ENCODE results near the gene PPP1CA. TPM values are rescaled to one million over a fixed set of nuclear protein-coding genes. Genes with fewer than 3 reads are reported as not detected.

Gene PPP1CA
- total and polyA plus RNA-seq, 2 donors (not counting 1 experiment from before 2014, with no cell fraction given): 104 to 135 TPM

GRCh38 chr11:67376063-67376820 lies 25.4 kb downstream of the PPP1CA start:
- H3K36me3 ChIP-seq (ENCODE audit: control insufficient read depth, insufficient read depth, low read length): no peaks in the 10 kb centered on the region
- no peaks in the 10 kb centered on the region for H4K20me1 ChIP-seq (ENCODE audit: control insufficient read depth, extremely low read depth, insufficient read depth, low read length)
- DNase-seq (ENCODE audit: low read depth in 2 of 2): no peak
- H3K4me3 ChIP-seq (replicated peaks in 1 of 4; ENCODE audit: control extremely low read depth in 1 of 4, insufficient read depth in 1 of 4, low read depth in 3 of 4, low read length in 4 of 4): no peak overlapping the region
- no peak overlapping the region for H3K4me2 ChIP-seq (ENCODE audit: extremely low read depth, insufficient read depth, low read length)
- H2AFZ ChIP-seq (ENCODE audit: low read length): no peak overlapping the region
- TF ChIP-seq EZH2 (IDR thresholded peaks at IDR 0.05; ENCODE audit: low read length, missing control alignments): no peak
- peaks cover 28% of the 10 kb centered on the region for H3K4me1 ChIP-seq (ENCODE audit: control insufficient read depth, extremely low read depth, insufficient read depth, low read length)
- H3K9ac ChIP-seq (ENCODE audit: insufficient read depth, low read length): no peak overlapping the region
- H3K27ac ChIP-seq (ENCODE audit: insufficient read depth, low read length): no peak overlapping the region
- peaks cover 10% of the 10 kb centered on the region for H3K79me2 ChIP-seq (ENCODE audit: control insufficient read depth, insufficient read depth, low read length)
- no peaks in the 10 kb centered on the region for H3K9me3 ChIP-seq (ENCODE audit: control insufficient read depth, insufficient read depth, low read depth, low read length)
- H3K27me3 ChIP-seq (ENCODE audit: control insufficient read depth, insufficient read depth, low read length): no peaks in the 10 kb centered on the region

GRCh38 chr11:67375320-67376055 lies 26.2 kb downstream of the PPP1CA start:
- Histone ChIP-seq H3K27ac (ENCODE audit: insufficient read depth, low read length) (no peak overlapping the region), H3K9ac (ENCODE audit: insufficient read depth, low read length) (no peak overlapping the region), H3K36me3 (ENCODE audit: control insufficient read depth, insufficient read depth, low read length) (no peaks in the 10 kb centered on the region), H3K4me3 (replicated peaks in 1 of 4; ENCODE audit: control extremely low read depth in 1 of 4, insufficient read depth in 1 of 4, low read depth in 3 of 4, low read length in 4 of 4) (no peak overlapping the region), H3K27me3 (ENCODE audit: control insufficient read depth, insufficient read depth, low read length) (no peaks in the 10 kb centered on the region), H4K20me1 (ENCODE audit: control insufficient read depth, extremely low read depth, insufficient read depth, low read length) (no peaks in the 10 kb centered on the region), H3K9me3 (ENCODE audit: control insufficient read depth, insufficient read depth, low read depth, low read length) (no peaks in the 10 kb centered on the region), H3K79me2 (ENCODE audit: control insufficient read depth, insufficient read depth, low read length) (peaks cover 18% of the 10 kb centered on the region), H3K4me2 (ENCODE audit: extremely low read depth, insufficient read depth, low read length) (no peak overlapping the region), H2AFZ (ENCODE audit: low read length) (no peak overlapping the region), H3K4me1 (ENCODE audit: control insufficient read depth, extremely low read depth, insufficient read depth, low read length) (peaks cover 36% of the 10 kb centered on the region)
- no peak for TF ChIP-seq CTCF (conservative IDR thresholded peaks at IDR 0.05 in 1 of 2, IDR thresholded peaks at IDR 0.05 in 1 of 2; ENCODE audit: low read depth in 1 of 2, low read length in 2 of 2)
- DNase-seq (ENCODE audit: low read depth in 2 of 2): no peak

DNA sequence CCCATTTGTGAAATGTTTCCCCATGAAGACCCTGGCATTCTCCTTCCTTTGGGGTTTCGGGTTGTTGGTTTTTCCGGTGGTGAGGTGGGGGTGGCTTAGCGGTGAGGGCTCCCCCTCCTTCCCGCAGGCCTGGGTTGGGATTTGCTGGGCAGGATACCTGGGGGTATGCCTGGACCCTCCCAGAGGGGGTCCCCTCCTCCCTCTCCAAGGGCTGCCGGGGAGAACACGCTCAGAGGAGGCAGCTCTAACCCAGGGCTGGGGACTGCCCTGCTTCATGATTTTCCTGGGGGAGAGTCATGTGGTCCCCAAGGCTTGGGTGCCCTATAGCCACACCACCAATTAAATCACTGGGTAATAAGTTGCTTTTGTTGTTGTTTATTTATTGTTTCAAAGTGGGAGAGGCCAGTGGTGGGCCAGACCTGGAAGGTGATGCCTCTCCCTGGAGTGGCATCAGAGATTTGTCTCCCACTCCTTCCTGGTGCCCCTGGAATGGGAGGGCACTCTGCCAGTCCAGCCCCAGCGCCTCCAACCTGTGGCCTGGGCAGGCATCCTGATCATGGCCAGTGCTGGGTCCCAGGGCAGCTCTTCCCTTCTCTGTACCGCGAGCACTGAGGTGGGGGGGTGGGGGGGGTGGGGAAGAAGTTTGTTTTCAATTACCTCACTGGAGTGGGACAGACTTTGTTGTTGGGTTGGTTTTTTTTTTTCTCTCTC lies 26.9 kb downstream of the PPP1CA start:
- Histone ChIP-seq H4K20me1 (ENCODE audit: control insufficient read depth, extremely low read depth, insufficient read depth, low read length) (no peaks in the 10 kb centered on the region), H3K4me2 (ENCODE audit: extremely low read depth, insufficient read depth, low read length) (peak overlapping the region; percentile 55), H3K9ac (ENCODE audit: insufficient read depth, low read length) (peak overlapping the region; percentile 54), H3K4me1 (ENCODE audit: control insufficient read depth, extremely low read depth, insufficient read depth, low read length) (peaks cover 40% of the 10 kb centered on the region), H3K9me3 (ENCODE audit: control insufficient read depth, insufficient read depth, low read depth, low read length) (no peaks in the 10 kb centered on the region), H3K4me3 (replicated peaks in 1 of 4; ENCODE audit: control extremely low read depth in 1 of 4, insufficient read depth in 1 of 4, low read depth in 3 of 4, low read length in 4 of 4) (peak overlapping the region in 2 of 4 experiments; percentile 35 to 74), H3K36me3 (ENCODE audit: control insufficient read depth, insufficient read depth, low read length) (no peaks in the 10 kb centered on the region), H2AFZ (ENCODE audit: low read length) (no peak overlapping the region), H3K27ac (ENCODE audit: insufficient read depth, low read length) (peak overlapping the region; percentile 97), H3K79me2 (ENCODE audit: control insufficient read depth, insufficient read depth, low read length) (peaks cover 21% of the 10 kb centered on the region), H3K27me3 (ENCODE audit: control insufficient read depth, insufficient read depth, low read length) (no peaks in the 10 kb centered on the region)
- DNase-seq (ENCODE audit: low read depth in 2 of 2): peak in 1 of 2 donors; percentile 44
- TF ChIP-seq EZH2 (IDR thresholded peaks at IDR 0.05; ENCODE audit: low read length, missing control alignments) (no peak), CTCF (conservative IDR thresholded peaks at IDR 0.05 in 1 of 2, IDR thresholded peaks at IDR 0.05 in 1 of 2; ENCODE audit: low read depth in 1 of 2, low read length in 2 of 2) (no peak)

Measured in fibroblast of lung (primary cell).